HG03460 (cell line): ENCODE results near the gene ZNF226.
"Not testable (repeated sequence)": the region's sequence is repeated elsewhere in the genome, so short reads cannot be mapped to it uniquely, and the experiment has no call there.

ENCODE experiments used
- ATAC-seq: cut with Tn5 transposase; IDR thresholded peaks from one replicate; pipeline ENCODE4 v1.9.1; 2021; ENCODE audit not compliant: unreplicated experiment

Gene ZNF226

GRCh38 chr19:44207126-44207803, 42.4 kb downstream of the ZNF226 start:
- ATAC-seq = peak; percentile 81

- peak; percentile 79 for ATAC-seq
These were observed 47.5 kb downstream of the ZNF226 start, which contains the start of gene ZNF227 for GRCh38 chr19:44212250-44212865. Gene ZNF227, plus strand, starts transcription at chr19:44212532. Its CDS starts 5,261 bp downstream, at chr19:44217793.

- no peak for ATAC-seq
These were observed 48.0 kb downstream of the ZNF226 start for GRCh38 chr19:44212866-44213346.

- not testable (repeated sequence) for ATAC-seq
These were observed 55.0 kb downstream of the ZNF226 start for GRCh38 chr19:44219926-44220325.

- not testable (repeated sequence) for ATAC-seq
These were observed 55.9 kb downstream of the ZNF226 start for GRCh38 chr19:44220761-44221160.

GRCh38 chr19:44221291-44221690, 56.4 kb downstream of the ZNF226 start:
- ATAC-seq = not testable (repeated sequence)
